ES-I3 (cell line): Measurements from ENCODE around the gene HOXA13.

Experiments
- H3K36me3 ChIP-seq: 2 replicates; pipeline ENCODE4 v1.6.1; 2013; ENCODE audit warnings: mild to moderate bottlenecking, low read length, control low read depth, moderate library complexity; ENCODE audit not compliant: insufficient read depth
- H3K4me1 ChIP-seq: 2 replicates; pipeline ENCODE4 v1.6.1; 2013; ENCODE audit warnings: mild to moderate bottlenecking, control low read depth, low read length; ENCODE audit not compliant: insufficient read depth
- H3K9ac ChIP-seq: 2 replicates; pipeline ENCODE4 v1.6.1; 2013; ENCODE audit warnings: low read depth, mild to moderate bottlenecking, low read length, moderate library complexity
- H3K9me3 ChIP-seq: 2 replicates; pipeline ENCODE4 v1.6.1; 2013; ENCODE audit warnings: mild to moderate bottlenecking, low read length, moderate library complexity; ENCODE audit not compliant: control insufficient read depth, insufficient read depth

HOXA13 gene

DNA sequence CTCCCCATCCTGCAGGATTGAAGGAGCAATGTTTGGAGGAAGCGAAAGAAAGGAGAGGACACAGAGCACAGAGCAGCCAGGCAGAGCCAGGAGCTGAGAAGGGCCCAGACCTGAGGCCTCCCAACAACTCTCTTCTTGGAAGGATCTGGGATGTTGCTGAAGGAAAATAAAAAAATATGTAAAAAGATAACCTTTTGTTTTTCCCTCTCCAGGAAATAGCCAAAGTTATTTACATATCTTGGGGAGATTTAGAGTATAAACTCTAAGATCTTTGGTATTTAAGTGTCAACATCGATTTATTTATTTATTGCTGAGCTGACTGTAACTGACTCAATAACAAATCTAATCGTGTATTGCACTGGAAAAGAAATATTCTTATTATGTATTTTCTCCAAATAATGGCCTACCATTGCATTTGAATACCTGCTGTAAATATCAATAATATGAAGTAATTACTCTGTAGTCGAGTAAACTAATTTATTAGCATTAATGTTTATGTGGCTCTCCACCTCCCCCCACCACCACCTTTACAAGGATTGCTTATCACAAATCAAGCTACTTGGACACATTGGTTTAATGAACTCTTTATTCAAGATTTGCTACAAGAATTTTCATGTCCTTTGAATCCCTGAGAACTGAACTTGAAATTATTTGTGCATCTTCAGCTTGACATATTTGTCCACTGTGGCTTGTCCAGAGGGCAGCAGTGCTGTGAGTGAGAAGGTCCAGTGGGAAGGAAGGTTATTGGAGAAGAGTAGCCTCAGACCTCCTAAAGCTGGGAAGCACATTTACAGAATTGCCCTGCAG is 13.0 kb downstream of the HOXA13 start:
- H3K36me3 ChIP-seq = no peaks in the 10 kb centered on the region
- peaks cover 11% of the 10 kb centered on the region; the same call in 1 of the 2 replicates for H3K4me1 ChIP-seq
- H3K9ac ChIP-seq = no peak overlapping the region
- H3K9me3 ChIP-seq = no peaks in the 10 kb centered on the region

GRCh38 chr7:27185854-27186667 is 13.8 kb downstream of the HOXA13 start:
- Histone ChIP-seq H3K9ac (no peak overlapping the region), H3K4me1 (peaks cover 7% of the 10 kb centered on the region; the same call in 1 of the 2 replicates)

GRCh38 chr7:27185013-27185853 is 14.7 kb downstream of the HOXA13 start, which contains the start of gene HOXA11:
Gene HOXA11 (minus strand): TSS chr7:27185232. CDS start chr7:27185144, 88 bp downstream.
- H3K9me3 ChIP-seq = no peaks in the 10 kb centered on the region
- peaks cover 7% of the 10 kb centered on the region; the same call in 1 of the 2 replicates for H3K4me1 ChIP-seq
- no peaks in the 10 kb centered on the region for H3K36me3 ChIP-seq
- peak within 1 kb of the TSS; percentile 44; the same call in 1 of the 2 replicates for H3K9ac ChIP-seq

More at GRCh38 chr7:27185854-27186667, 13.8 kb downstream of the HOXA13 start:
- Histone ChIP-seq H3K36me3 (no peaks in the 10 kb centered on the region), H3K9me3 (no peaks in the 10 kb centered on the region)

DNA sequence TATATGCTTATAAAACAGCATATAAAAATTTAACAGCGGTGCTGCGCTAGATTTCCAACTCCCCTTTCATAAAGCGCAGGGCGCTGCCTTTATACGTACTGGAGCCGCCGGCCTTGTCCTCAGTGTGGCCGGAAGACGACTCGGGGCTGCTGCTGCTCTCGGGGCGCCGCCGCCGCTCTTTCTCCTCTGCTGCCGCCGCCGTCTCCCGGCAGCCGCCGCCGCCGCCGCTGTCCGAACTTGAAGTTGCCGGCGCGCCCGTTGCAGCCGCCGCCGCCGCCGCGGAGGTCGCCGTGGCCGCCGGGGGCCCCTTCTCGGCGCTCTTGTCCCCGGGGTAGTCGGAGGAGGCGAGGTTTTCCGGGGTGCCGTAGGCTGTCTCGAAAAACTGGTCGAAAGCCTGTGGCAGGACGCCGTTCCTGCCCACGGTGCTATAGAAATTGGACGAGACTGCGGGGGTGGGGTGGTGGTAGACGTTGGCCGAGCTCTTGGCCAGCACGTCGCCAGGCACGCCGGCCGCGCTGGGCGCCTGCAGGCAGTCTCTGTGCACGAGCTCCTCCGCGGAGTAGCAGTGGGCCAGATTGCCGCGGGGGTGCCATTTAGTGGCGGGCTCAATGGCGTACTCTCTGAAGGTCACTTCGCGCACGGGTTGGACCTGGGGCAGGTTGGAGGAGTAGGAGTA is 15.4 kb downstream of the HOXA13 start:
- peak overlapping the region; percentile 44; the same call in 1 of the 2 replicates for H3K9ac ChIP-seq
- no peaks in the 10 kb centered on the region for H3K36me3 ChIP-seq
- no peaks in the 10 kb centered on the region for H3K9me3 ChIP-seq
- H3K4me1 ChIP-seq = peaks cover 7% of the 10 kb centered on the region; the same call in 1 of the 2 replicates

DNA sequence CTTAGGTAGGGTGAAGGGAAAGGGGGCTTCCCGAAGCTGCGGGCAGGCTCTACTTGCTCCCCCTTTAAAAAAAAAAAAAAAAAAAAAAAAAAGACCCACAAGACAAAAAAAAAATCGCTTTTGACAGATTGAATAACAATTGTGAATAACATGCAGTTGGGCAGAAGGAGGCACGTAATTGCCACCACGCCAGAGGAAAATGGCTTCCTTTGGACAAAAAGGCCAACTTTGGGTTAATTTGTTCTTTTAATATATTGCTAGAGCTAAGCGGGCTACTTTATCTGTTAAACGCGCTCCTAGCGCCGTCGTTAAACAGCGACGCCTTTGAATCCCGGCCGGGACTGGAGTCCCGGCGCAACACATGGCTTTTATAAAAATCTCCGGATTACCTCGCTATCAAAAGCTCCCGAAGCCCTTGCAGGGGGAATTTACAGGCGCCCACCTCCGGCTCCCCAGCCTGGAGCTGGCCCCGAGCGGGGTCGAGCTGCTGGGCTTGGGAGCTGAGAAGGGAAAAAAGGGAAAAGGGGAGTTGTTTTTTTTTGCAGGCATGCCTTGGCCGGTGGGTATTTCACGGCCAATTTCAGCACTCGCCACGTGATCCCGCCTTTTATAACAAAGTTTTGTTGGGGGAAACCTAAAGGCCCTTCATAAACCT is 16.1 kb downstream of the HOXA13 start:
- H3K9me3 ChIP-seq = no peaks in the 10 kb centered on the region
- H3K4me1 ChIP-seq = peaks cover 7% of the 10 kb centered on the region; the same call in 1 of the 2 replicates
- no peaks in the 10 kb centered on the region for H3K36me3 ChIP-seq
- H3K9ac ChIP-seq = peak overlapping the region; percentile 44; the same call in 1 of the 2 replicates

DNA sequence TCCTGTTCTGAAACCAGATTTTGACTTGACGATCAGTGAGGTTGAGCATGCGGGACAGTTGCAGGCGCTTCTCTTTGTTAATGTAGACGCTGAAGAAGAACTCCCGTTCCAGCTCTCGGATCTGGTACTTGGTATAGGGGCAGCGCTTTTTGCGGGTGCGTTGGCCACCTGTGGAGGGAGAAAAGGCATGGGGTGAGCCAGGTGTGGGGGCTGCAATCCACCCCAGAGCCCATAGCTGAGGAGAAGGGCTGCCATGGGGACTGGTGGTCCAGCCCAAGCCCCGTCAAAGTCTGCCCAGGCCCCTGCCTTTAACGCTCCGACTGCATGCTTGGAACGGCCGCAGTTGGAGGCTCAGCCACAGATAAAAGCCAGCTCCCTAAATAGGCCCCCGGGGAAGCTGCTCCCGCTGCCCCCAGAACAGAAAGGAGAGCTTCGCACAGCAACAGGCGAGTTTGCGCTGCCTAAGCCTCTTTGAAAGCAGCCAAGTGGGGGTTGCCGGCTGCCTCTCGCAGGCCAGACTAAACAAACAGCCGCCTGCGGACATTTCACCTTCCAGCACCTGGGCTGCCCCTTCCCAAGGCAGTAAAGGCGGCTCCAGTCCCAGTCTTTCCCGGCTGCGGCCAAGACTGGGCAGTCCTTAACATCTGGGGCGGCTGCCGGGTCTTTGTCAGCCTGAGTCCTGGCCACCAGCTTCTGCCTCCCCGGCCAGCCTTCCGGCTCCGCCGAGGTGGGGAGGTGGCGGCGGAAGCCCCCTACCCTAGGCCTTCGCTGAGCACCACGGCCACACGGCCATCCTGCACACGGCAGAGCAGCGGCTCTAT is 16.8 kb downstream of the HOXA13 start:
- Histone ChIP-seq H3K9me3 (no peaks in the 10 kb centered on the region), H3K4me1 (peaks cover 7% of the 10 kb centered on the region; the same call in 1 of the 2 replicates), H3K36me3 (no peaks in the 10 kb centered on the region), H3K9ac (peak overlapping the region; percentile 44; the same call in 1 of the 2 replicates)

DNA sequence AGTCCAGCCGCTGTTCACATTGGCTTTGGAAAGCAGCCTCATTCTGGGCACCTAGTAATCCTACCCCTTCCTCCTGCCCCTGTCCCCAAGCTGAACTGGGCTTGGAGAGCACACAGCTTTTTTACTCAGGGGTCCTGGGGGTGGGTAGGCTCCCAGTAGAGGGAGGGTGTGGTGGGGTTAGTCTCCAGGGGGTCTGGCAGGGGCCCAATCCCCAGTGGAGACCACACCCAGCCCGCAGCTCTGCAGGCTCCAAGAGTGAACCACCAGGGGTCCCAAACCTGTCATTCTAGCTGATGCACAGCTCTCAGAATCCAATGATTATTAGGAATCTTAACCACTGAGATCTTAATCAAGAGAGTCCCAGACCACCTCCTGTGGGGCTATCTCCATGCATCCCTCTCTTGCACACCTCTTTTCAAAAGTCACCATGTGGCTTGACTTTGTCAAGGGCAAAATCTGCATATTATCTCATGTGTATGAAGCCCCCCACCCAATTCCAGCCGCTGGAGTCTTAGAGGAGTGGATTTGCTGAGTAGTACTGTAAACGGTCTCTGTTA is 17.5 kb downstream of the HOXA13 start:
- H3K36me3 ChIP-seq = no peaks in the 10 kb centered on the region
- H3K4me1 ChIP-seq = peaks cover 7% of the 10 kb centered on the region; the same call in 1 of the 2 replicates
- no peak overlapping the region for H3K9ac ChIP-seq
- no peaks in the 10 kb centered on the region for H3K9me3 ChIP-seq

DNA sequence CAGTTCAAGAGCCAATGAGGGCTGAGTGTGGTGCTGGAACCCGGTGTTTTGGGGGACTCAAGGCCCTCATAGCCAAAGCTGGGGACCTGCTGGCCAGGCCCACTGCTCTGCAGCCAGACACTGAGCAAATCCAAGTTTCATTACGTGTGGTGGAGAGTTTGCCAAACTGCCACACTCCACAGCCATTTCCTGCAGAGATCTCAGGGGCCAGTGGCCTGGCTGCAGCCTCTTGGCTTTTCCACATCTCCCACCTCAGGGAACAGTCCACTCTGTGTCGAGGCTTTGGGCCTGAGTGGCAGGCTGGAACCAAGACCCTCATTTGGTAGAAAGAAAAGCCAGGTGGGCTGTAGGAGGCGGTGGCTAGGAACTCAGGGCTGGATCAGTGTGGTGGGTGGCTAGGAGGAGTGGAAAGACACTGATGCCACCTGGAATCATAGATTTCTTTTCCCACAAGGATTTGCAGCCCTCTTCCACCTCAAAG is 18.1 kb downstream of the HOXA13 start:
- H3K36me3 ChIP-seq = no peaks in the 10 kb centered on the region
- peaks cover 7% of the 10 kb centered on the region; the same call in 1 of the 2 replicates for H3K4me1 ChIP-seq
- H3K9me3 ChIP-seq = no peaks in the 10 kb centered on the region
- H3K9ac ChIP-seq = no peak overlapping the region

- peaks cover 3% of the 10 kb centered on the region; the same call in 1 of the 2 replicates for H3K4me1 ChIP-seq
- H3K9me3 ChIP-seq = no peaks in the 10 kb centered on the region
- no peaks in the 10 kb centered on the region for H3K36me3 ChIP-seq
- H3K9ac ChIP-seq = no peak overlapping the region
These were observed 19.2 kb downstream of the HOXA13 start for GRCh38 chr7:27180431-27181420.

DNA sequence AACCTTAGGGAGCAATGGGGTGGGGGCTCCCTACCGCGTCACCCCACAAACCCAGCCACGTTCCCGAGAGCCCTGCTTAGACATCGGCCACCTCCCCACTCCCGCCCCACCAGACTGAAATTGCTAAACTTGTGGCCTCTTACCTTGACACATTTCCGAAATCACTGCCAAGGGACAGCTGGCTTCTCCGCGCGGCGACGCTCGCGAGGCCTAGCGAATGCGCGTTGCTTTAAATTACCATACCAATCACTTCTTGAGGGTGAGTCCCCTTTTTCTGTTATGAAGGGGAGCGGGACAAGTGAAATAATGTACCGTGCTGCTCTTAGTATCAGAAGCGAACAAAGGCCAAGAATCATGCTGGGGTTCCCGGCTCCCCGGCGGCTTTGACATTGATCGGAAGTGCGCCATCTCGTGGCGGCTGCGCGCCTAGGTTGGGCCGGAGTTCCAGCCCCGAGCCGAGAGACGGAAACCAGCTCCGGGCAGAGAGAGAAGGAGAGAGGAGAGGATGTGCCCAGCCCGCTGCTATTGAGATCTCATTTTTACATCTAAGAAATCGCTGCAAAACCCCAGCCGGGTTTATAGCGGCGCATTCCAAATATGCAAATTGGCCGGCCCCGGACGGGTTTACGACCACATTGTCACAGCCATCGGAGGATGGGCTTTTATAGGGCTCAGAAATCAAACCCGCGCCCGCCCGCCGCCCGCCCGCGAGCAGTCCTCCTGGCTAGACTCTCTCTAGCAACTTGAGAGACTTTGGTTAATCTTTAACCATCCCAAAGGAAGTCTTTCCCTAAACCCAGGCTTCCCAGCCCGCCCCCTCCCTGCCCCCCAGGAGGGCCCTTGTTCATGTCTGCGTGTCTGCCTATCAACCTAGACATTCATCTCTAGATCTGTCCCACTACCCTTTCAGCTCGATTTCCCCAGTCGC is 20.1 kb downstream of the HOXA13 start:
- peak overlapping the region; percentile 2; the same call in 1 of the 2 replicates for H3K9ac ChIP-seq
- H3K36me3 ChIP-seq = no peaks in the 10 kb centered on the region
- H3K4me1 ChIP-seq = no peaks in the 10 kb centered on the region
- H3K9me3 ChIP-seq = no peaks in the 10 kb centered on the region
